Medulla oblongata (tissue), 1 donor: Measurements from ENCODE around the gene DAB1.
A peak's percentile ranks its signal among the peaks of the same experiment; 100 is the strongest.
"Not testable (repeated sequence)": the region's sequence is repeated elsewhere in the genome, so short reads cannot be mapped to it uniquely, and the experiment has no call there.

Experiments used
- DNase-seq: peaks from one replicate; pipeline ENCODE4 v3.0.0-alpha.2; 2015; ENCODE audit errors: extremely low spot score

Gene DAB1

DNA sequence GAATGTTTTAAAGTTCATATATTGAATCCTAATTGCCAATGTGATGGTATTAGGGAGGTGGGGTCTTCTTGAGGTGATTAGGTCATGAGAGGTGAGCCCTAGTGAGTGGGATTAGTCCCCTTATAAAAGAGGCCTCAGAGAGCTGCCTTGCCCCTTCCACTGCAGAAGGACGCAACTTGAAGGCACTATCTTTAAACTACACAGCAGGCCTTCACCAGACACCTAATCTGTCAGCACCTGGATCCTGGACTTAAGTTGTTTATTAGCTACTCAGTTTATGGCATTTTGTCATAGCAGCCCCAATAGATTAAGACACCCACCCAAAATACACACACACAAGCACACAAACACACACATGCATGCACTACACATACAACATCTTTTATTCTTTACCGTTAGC, 61.4 kb downstream of the DAB1 start:
- DNase-seq: no peak

DNA sequence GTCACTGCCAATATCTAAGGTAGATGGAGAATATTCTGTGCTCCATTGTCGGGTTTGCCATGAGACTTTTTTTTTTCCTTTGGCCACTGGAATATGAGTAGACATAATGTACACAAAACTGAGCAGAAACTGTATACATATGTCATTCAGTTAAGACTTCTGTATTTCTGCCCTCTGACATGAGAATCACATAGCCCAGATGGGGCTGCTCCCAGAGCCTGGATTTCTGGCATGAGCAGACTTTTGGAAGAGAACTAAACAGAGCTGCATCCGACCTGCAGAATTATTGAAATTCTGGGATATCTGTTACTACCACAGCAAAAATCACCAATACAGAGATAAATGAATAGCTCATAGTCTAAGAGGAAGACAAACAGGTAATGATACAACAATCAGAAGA, 62.3 kb downstream of the DAB1 start:
- DNase-seq: no peak

DNA sequence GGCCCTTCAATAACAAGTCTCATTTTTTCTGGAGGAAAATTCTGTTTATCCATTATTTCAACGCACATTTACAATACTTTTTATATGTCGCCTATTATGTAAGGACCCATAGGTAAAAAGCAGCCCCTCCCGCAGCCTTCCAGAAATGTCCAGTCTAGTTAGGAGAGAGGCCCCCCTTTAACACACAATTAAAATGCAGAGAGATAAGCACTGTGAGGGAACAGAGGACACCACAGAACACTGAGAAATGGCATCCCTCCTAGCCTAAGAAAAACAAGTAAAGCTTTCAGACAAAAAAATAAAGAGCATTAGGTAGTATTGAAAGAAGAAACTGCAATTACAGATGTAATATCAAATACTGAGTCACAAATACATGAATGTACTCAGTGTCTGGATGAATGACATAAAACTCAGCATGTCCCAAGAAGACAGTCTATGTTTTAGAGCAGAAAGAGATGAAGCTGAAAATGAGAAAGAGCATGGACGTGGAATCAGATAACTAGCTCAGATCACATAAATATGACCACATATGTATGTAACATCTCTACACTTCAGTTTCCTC, 62.9 kb downstream of the DAB1 start:
- DNase-seq: no peak

DNA sequence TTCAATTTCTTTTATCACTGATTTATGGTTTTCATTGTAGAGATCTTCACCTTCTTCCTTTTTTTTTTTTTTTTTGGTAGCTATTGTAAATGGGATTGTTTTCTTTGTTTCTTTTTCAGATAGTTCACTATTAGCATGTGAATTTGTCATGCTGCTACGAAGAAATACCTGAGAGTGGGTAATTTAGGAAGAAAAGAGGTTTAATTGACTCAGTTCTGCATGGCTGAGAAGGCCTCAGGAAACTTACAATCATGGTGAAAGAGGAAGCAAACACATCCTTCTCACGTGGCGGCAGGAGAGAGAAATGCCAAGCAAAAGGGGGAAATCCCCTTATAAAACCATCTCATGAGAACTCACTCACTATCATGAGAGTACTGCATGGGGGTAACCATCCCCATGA, 66.4 kb downstream of the DAB1 start:
- DNase-seq: no peak

DNA sequence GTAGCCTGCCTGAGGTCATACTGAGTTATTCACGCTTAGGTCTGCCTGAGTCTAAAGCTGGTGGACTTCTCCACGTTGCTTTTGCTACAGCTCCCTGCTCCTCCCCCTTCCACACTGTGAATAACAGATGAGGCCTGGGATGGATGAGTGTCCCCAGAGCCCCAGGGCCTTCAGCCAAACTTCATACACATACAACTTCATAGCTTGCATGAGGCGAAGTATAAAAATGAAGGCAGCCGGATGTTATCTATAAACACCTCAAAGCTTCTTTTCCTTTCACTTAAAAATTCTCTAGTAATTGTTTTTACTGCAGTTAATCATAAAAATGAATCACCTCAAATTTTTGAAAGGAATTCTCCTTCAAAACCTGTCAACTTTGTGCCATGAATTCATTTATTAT, 70.2 kb downstream of the DAB1 start:
- no peak for DNase-seq

DNA sequence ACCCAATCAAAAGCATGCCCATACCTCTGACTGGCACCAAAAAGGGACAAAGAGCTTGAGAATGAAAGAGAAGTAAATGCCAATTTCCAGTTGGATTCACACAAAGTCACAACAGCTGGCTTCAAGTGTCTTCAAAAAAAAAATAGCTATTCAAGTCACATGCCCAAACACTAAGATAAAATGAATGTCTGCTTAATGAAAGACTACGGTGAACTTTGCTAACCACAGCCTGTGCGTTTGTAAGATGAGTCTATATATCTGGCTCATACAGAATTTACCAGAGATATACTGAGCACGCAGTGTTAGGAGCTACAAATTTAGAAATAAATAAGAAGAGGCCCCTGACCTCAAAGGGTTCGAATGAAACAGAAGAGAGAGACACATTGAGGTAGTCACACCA, 73.2 kb downstream of the DAB1 start:
- DNase-seq: no peak

DNA sequence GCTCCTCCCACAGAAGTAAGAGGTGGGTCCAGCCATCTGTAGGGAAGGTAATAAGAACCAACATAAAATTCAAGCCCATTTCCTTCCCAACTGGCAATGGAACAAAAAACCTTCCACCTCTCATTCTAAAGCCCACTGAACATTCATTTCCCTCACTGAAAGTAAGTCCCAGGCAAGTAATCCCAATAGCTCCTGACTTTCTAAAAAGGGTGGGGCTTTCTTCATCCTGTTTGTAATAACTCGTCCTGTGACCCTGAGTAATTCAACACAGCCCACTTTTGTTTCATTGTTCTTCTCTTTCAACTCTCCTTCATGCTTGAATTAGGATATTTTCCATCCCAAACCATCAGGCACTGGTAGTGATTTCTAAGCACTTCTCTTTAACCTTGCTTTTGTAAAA, 74.9 kb downstream of the DAB1 start:
- DNase-seq: no peak

DNA sequence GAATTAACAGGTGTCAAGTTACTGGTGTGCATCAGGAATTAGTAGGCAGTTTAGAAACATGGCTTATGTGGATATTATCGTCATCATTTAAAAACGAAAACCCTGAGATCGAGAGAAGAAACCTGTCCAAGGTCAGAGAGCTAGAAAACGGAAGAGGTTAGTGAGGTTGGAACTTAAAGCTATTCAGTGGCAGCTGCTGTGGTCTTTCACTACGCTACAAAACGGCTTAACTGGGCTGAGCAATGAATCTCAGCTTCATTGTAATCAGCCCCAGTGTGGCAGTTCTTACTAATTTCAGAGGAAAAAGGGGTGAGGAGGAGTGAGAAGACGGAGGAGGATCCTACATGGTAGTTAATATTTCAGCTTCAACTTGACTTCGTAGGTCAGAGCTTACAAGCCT, 77.9 kb downstream of the DAB1 start:
- no peak for DNase-seq

DNA sequence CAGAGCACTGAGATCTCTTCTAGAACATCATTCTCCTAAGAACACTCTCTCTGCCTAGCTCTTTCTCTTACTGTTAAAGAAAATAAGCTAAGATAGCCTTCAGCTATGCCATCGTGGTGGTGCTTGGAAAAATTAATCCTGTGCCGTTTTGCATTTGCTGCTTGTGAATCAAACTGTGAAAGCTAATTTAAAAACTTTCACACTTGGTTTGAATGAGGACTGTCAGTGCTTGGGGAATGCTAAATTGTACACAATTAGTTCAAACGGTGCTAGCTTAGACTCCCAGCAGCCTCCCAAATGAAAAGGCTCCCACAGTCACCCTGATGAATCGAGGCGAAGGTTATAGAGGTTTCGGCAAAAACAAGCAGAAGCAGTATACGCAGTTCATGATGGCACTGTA, 79.6 kb downstream of the DAB1 start:
- DNase-seq: no peak

DNA sequence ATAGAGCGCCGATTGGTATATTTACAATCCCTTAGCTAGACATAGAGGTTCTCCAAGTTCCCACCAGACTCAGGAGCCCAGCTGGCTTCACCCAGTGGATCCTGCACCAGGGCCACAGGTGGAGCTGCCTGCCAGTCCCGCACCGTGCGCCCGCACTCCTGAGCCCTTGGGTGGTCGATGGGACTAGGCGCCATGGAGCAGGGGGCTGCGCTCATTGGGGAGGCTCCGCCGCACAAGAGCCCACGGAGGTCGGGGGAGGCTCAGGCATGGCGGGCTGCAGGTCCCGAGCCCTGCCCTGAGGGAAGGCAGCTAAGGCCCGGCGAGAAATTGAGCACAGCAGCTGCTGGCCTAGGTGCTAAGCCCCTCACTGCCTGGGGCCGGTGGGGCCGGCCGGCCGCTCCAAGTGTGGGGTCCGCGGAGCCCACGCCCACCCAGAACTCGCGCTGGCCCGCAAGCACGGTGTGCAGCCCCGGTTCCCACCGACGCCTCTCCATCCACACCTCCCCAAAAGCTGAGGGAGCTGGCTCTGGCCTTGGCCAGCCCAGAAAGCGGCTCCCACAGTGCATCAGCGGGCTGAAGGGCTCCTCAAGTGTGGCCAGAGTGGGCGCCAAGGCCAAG, 80.5 kb downstream of the DAB1 start:
- not testable (repeated sequence) for DNase-seq

DNA sequence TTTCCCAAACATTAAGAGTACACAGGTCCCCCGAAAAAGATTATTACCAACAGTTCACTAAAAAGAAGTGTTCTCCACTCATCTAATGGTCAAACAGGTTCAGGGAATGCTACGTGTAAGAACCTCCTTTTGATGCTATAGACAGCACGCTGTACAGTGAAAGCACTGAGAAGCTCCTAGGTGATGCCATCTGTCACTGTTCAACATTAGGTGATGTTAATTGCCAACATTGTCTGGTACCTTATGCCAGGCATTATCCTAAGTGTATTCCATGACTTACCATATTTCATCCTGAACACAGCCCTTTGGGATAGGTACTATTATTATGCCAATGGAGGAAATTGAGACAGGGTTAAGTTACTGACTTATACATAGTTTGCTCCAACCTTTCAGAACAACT, 82.1 kb downstream of the DAB1 start:
- no peak for DNase-seq

DNA sequence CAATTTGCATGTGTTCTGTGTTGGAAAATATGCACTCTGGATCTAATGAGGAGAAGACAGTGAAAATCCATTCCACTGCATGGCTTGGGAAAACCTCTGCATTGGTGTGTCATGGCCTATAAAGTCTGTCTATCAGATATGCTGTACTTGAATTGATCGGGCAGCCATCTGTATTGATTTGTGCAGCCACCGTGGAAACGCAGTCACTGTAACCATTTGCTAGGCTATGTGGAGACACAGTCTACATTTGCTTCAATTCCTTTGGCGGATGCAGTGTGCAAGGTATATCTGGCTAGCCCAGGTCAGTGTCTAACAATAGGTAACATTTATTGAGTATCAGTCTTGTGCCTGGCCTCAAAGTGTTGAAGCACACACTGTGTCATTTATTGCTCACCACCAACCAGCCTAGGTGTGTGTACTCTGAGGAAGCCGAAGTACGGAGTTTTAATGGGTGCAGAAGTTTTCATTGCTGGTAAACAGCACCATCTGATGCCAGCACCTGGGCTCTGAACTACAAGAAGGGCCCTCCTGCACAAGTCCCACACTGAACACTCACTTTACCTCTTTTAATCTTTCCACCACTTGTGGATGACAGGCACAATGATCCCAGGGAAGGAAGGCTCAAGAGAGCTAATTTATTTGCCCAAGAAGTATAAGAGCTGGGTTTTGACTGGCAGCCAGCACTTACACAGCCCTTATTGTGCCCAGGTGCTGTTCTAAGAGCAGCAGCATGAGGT, 83.4 kb downstream of the DAB1 start:
- no peak for DNase-seq

DNA sequence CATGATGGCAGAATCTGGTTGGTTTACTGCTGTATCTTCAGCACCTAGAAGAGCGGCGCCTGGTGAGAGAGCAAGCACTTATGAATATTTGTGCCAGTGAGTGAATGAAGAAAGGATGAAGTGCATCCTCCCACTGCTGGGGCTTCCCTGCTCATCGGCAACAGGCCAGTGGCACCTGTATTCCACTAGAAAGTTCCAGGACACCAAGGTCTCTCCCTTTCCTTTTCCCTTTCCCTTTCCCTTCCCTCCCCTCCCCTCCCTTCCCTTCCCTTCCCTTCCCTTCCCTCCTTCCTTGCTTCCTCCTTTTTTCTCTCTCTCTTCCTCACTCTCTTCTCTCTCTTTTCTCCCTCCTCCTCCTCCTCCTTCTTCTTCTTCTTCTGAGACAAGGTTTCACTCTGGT, 86.2 kb downstream of the DAB1 start:
- DNase-seq: no peak

DNA sequence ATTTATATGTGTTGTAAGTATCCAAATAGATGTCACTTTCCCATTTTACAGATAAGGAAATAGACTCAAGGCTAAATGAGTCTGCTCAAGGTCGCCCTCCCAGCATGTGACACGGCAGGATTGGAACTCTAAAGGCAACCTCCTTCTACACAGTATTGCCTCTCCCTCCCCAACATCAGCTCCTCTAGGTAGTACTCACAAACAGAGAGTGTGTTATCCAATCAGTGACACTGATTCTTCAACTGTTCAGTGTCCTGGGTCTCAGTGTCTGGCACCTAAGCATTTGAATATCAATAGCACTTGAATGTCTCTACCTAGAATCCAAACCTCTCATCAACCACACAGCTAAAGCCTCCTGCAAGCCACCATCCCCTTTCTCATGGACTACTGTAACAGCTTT, 87.1 kb downstream of the DAB1 start:
- DNase-seq: no peak

DNA sequence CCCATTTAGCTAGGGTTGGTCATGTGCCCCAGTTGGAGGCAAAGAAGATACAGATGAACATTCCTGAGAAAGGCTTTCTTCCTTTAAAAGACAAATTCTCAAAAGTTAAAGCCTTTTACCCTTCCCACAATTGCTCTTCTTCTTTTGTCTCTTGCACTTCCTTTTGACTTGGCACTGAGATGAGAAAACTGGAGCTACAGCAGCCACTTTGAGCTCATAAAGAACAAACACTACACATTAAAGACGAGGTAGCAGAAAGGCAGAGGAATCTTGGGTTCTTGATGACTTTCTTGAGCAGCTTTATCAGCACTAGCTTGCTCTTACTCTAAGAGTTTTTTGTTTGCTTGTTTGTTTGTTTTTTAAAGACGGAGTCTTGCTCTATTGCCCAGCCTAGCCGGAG, 92.2 kb downstream of the DAB1 start:
- no peak for DNase-seq

DNA sequence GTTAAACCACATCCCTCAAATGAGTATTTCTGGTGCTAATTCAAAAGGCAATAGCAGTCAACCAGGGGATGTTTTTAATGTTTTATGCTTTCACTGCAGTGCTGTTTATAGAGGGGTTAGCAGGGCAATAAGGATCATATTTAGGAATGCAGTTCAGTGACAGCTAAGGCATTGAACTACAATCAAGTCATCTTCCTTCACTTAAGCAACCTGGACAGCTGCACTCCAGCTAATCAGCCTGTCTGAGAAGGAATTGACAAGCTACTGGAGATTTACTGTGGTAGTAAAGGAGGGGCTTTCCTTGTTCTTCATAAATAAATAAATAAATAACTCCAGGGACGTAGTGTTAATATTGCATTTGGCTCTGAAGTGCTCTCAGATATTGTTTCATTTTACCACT, 93.9 kb downstream of the DAB1 start:
- DNase-seq: no peak

DNA sequence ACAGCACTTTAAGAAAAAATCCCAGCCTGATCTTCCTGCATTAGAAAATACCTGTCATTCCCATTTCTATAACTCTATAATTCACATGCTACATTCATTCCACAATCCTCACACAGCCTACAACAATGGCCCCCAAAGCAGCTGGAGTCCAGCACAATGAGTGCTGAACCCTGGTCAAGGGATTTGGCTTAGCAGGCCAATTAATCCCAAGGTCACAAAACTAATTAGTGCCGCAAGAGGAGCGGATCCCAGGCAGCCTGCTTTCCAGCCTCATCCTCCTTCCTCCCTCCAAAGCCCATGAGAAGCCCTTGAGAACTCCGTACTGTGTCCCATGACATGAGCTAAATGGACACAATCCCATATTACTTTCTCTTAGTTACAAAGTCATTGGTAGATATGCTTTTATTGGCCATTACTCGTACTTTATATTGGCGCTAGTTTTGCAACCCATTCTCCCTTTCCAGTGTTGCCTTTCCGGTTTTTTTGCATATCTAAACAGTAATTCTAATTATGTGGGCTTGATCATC, 94.8 kb downstream of the DAB1 start:
- no peak for DNase-seq

DNA sequence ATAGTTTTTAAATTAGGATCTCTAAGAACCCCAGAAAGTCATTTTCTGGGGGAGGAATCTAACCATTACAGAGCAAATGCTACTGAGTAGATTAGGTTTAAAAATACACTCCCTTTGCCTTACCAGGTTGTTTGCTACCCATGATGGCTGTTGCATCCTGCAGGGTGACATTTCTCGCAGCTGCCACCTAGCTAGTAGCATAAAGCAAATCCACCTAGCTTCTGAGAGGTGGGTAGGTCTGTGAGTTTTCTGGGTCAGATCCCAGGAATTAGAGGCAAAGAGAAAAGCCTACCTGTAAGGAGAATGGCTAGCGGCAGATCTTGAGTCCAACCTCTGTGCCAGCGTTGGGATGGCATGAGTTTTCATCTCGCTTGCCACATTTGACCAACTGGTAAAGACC, 95.9 kb downstream of the DAB1 start:
- DNase-seq: no peak

DNA sequence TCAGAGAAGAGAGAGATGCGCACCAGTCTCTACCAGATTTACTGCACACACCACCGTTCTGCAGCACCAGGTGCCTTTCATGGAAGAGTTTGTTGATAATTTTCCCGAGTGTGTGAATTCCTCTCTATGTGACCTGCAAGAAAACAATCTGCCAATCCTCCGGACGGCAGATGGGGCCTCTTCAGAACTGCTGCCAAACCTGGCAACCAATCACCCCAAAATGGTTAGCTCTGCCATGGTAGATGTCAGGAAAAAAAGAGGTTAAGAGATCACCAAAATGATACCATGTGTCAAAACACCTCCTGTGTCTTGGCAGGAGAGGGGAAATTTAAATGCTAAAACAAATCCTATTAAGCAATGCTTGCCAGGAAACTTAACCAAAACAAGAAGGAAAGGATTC, 96.5 kb downstream of the DAB1 start:
- DNase-seq: no peak

DNA sequence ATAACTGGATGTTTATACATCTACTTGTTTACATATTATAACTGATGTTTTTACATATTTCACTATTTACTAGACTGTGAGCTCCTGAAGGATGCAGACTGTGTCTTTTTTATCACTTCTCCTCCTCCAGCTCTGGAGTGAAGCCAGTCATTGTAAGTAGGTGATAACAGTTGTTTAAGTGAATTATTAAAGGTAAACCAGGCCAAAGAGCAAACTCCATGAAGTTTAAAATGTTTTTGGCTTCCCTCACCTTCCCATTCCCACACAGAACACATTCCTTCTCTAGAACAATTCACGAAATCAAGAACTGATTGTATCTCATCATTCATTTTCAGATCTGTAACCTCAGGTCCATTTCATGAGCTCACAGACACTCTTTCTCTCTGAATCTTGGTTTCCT, 98.3 kb downstream of the DAB1 start:
- DNase-seq: no peak

DNA sequence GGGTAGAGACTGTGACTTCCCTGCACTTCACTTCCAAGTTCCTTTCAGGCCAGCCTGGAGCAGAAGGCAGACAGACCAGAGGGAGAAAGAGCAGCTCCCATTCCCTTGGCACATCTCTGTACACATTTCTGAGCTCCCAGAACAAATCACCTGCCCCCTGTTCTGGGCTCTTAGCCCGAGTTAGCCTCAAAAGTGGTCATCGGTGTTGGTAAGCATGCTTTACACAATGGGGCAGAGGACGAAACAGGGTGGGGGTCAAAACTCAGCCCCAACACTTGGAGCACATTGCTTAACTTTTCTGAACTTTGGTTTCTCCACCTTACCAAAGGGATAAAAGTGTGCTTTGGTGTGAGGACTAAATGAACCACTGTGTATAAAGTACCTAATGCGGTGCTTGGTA, 98.7 kb downstream of the DAB1 start:
- DNase-seq: peak; percentile 40

DNA sequence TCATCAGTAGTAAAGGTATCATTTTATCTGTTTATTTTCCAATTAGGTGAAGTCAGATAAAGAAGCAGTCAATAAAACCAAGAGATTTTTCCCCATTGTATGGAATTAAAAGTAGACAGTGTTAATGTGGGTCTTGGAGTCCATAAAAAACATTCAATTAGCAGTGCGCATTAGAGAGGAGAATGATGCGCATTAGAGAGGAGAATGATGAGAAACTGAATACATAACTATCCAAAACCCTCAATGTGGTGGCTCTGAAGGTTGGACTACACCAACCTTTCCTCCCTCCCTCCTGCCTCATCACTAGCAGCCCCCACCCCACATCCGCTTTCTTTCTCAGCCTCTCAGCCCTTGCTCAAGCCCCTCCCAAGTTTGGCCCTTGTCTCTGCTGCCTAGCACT, 99.5 kb downstream of the DAB1 start:
- no peak for DNase-seq

DNA sequence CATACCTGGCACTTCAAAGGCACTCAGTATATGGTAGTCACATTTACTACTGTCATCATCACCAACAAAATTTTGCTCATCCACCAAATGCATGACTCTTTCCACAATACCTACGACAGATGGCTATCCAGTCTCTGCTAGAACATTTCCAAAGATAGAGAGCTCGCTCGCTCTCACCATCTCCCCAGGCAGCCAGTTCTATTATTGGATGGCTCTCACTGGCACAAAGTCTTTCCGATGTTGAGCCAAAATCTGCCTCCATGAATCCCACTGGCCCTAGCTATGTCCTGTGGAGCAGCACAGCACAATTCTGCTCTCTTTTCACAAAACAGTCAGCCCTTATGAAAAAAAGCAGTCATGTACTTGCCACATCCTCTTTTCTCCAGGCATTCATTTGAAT, 102.1 kb downstream of the DAB1 start:
- no peak for DNase-seq
